Bronchial epithelial cell (primary cell): Measurements from ENCODE around the gene KAZN. TPM values are rescaled to one million over a fixed set of nuclear protein-coding genes. Genes with fewer than 3 reads are reported as not detected.

Experiments used
- DNase-seq: peaks from one replicate; pipeline ENCODE4 v3.0.0-alpha.2; 2010; ENCODE audit warnings: low read depth
- FAIRE-seq: peaks from 2 replicates; lab custom pipeline; 2011; peaks lifted over from hg19 to GRCh38; lab: Jason Lieb, UNC
- H3K27me3 ChIP-seq: 2 replicates; pipeline ENCODE4 v1.5.1; 2011; ENCODE audit warnings: low read length; ENCODE audit not compliant: control insufficient read depth, insufficient read depth
- H3K36me3 ChIP-seq: 2 replicates; pipeline ENCODE4 v1.5.1; 2011; ENCODE audit warnings: low read length; ENCODE audit not compliant: control insufficient read depth, insufficient read depth
- H3K4me3 ChIP-seq: 2 replicates; pipeline ENCODE4 v1.5.1; 2011; ENCODE audit warnings: mild to moderate bottlenecking, low read depth, low read length, control low read depth
- CTCF ChIP-seq: IDR thresholded peaks from 2 replicates; pipeline ENCODE4 v1.5.1; 2011; ENCODE audit warnings: mild to moderate bottlenecking, moderate library complexity, low read length, control low read depth, inconsistent platforms; ENCODE audit not compliant: insufficient read depth, severe bottlenecking
- total RNA-seq: library from RNA; depleted of rRNA; stranded (reverse); fragments of >200 nt; gene quantifications from 2 replicates; pipeline ENCODE4 v1.2.1, GENCODE V29; 2014

KAZN gene
- total RNA-seq, 1 donor from 2014 or later, result 4.7 TPM

- no peak for TF ChIP-seq CTCF
- DNase-seq, result no peak
- FAIRE-seq, result no peak
- H3K4me3 ChIP-seq, result no peak overlapping the region
- H3K36me3 ChIP-seq, result no peaks in the 10 kb centered on the region
- H3K27me3 ChIP-seq, result peaks cover 9% of the 10 kb centered on the region
Measured at GRCh38 chr1:14597343-14598006, 1.0 kb upstream of the KAZN start.

GRCh38 chr1:14598007-14598497, 433 bp upstream of the KAZN start:
- FAIRE-seq, result no peak
- no peak overlapping the region for H3K4me3 ChIP-seq

DNA sequence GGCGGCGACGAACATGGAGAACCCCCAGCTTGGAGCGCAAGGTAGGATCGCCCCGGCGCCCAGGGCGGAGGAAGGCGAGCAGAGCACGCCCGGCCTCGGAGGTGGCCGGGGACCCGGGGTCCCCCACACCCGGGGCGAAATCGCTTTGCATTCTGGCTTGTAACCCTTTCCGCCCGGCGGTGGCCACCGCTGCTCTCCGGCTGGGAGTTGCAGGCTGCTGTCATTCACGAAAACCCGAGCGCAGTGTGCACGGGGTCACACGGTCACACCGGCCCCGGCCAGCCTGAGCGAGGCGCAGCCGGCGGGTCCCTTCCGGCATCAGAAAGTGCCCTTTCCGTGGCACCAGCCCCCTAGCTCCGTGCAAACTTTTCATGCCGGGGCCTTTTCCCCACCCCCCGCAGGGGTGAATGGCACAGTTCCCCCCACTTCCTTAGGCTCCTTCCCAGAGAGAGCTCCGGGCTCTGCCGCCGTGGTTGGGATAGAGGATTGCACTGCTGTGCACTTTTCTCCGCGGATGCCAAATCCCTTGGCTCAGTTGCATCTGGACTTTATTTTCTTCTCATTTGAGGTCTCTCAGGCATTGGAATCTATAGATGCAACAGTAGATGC, 802 bp downstream of the KAZN start:
- Histone ChIP-seq H3K4me3 (no peak overlapping the region), H3K36me3 (no peaks in the 10 kb centered on the region), H3K27me3 (peaks cover 9% of the 10 kb centered on the region)
- FAIRE-seq (no peak), DNase-seq (no peak)
- TF ChIP-seq CTCF, result no peak

More at GRCh38 chr1:14598007-14598497, 433 bp upstream of the KAZN start:
- Histone ChIP-seq H3K36me3 (no peaks in the 10 kb centered on the region), H3K27me3 (peaks cover 9% of the 10 kb centered on the region)
- no peak for DNase-seq
- no peak for TF ChIP-seq CTCF

DNA sequence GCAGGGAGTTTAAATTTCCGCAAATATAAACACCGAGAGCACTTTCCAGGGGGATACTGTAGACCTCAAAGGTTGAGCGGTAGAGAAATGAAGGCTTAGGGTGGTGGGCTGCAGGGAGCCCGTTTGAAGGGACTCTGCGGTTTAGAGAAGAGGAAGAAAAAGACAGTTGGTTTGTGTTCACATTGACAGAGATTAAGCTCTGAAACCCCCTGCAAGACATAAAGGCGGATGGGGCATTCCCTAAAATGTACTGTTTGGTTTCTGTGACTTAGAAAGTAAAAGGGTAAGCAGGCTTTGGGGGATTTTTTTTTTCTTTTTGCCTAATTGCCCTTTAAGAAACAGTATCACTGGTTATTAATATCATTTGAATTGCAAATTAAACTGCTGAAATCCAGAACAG, 1.3 kb downstream of the KAZN start:
- TF ChIP-seq CTCF, result no peak
- Histone ChIP-seq H3K36me3 (no peaks in the 10 kb centered on the region), H3K27me3 (peaks cover 9% of the 10 kb centered on the region), H3K4me3 (no peak overlapping the region)
- FAIRE-seq (no peak), DNase-seq (no peak)

- peaks cover 9% of the 10 kb centered on the region for H3K27me3 ChIP-seq
Measured at GRCh38 chr1:14600405-14601112, 2.1 kb downstream of the KAZN start.

More at GRCh38 chr1:14600405-14601112, 2.1 kb downstream of the KAZN start:
- no peaks in the 10 kb centered on the region for H3K36me3 ChIP-seq
- FAIRE-seq (no peak), DNase-seq (no peak)
- H3K4me3 ChIP-seq, result no peak overlapping the region
- no peak for TF ChIP-seq CTCF
